Prostate gland (tissue), 2 donors: ENCODE measurements around the gene CCDC182.

ENCODE experiments used
- POLR2AphosphoS5 ChIP-seq: sonication (generic); formaldehyde crosslinking; IDR thresholded peaks from one replicate; pipeline ENCODE4 v1.6.1; 2017; ENCODE audit warnings: antibody characterized with exemption
- TF ChIP-seq, protein P1 (sequence below), 4 experiments: fragments of 200-600 bp in 2 of 4; fragments of 450-650 bp in 2 of 4; sonication (generic) in 2 of 4; IDR thresholded peaks; 1 replicate in 3 of 4; 2 replicates in 1 of 4; pipeline ENCODE4 v1.5.1; 2016 to 2019; ENCODE audit warnings: antibody characterized with exemption in 4 of 4, mild to moderate bottlenecking in 2 of 4, moderate library complexity in 2 of 4

GRCh38 chr17:57733085-57733484, 12.0 kb downstream of the CCDC182 start:
- TF ChIP-seq, protein P1, sequence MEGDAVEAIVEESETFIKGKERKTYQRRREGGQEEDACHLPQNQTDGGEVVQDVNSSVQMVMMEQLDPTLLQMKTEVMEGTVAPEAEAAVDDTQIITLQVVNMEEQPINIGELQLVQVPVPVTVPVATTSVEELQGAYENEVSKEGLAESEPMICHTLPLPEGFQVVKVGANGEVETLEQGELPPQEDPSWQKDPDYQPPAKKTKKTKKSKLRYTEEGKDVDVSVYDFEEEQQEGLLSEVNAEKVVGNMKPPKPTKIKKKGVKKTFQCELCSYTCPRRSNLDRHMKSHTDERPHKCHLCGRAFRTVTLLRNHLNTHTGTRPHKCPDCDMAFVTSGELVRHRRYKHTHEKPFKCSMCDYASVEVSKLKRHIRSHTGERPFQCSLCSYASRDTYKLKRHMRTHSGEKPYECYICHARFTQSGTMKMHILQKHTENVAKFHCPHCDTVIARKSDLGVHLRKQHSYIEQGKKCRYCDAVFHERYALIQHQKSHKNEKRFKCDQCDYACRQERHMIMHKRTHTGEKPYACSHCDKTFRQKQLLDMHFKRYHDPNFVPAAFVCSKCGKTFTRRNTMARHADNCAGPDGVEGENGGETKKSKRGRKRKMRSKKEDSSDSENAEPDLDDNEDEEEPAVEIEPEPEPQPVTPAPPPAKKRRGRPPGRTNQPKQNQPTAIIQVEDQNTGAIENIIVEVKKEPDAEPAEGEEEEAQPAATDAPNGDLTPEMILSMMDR (IDR thresholded peaks at IDR 0.05), result no peak
- TF ChIP-seq POLR2AphosphoS5, result no peak
